ENCODE results near the gene NEIL3.

NEIL3 gene

GRCh38 chr4:177285953-177286352, 23.7 kb upstream of the NEIL3 start:
- TF ChIP-seq CTCF (IDR thresholded peaks at IDR 0.05; ENCODE audit: control extremely low read depth, extremely low read depth, low read depth, missing control alignments) = no peak
- ChIA-PET CTCF (interaction anchor here (1.0 to 1.3 kb wide), 2 partner anchors 11 to 35 kb away, joined by 4 to 5 read pairs; no protein-coding TSS in a partner anchor), POLR2A (no interaction called here)
- no peak for DNase-seq (ENCODE audit: extremely low spot score)

GRCh38 chr4:177287255-177287654, 22.4 kb upstream of the NEIL3 start:
- TF ChIP-seq CTCF (IDR thresholded peaks at IDR 0.05; ENCODE audit: control extremely low read depth, extremely low read depth, low read depth, missing control alignments) = no peak
- POLR2A ChIA-PET = no interaction called here
- CTCF ChIA-PET = no interaction called here
- DNase-seq (ENCODE audit: extremely low spot score) = no peak

DNA sequence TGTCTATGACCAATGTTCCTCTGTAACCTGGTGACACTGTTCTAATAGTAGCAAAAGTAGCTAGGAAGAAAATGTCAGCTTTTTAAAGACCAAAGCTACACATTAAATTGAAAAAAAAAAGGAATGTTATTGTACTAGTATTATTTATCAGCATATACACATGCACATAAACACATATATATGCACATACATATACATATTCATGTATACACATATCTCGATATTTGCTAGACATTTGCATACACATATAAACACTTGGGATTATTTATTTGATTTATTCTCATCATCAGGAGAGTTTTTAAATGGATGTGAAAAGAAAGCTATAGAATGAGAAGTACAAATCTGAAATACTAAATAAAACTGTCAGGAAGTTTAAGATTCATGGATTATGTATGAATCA, 21.3 kb upstream of the NEIL3 start:
- POLR2A ChIA-PET = no interaction called here
- no peak for TF ChIP-seq CTCF (IDR thresholded peaks at IDR 0.05; ENCODE audit: control extremely low read depth, extremely low read depth, low read depth, missing control alignments)
- DNase-seq (ENCODE audit: extremely low spot score) = no peak
- CTCF ChIA-PET = interaction anchor here (0.9 to 1.5 kb wide), 5 partner anchors 9 to 38 kb away, joined by 3 to 5 read pairs (median 3); no protein-coding TSS in a partner anchor

- POLR2A ChIA-PET = no interaction called here
- no peak for DNase-seq (ENCODE audit: extremely low spot score)
- CTCF ChIA-PET = interaction anchor here (1.1 to 1.7 kb wide), 3 partner anchors 13 to 17 kb away, joined by 3 to 4 read pairs (median 3); no protein-coding TSS in a partner anchor
- TF ChIP-seq CTCF (IDR thresholded peaks at IDR 0.05; ENCODE audit: control extremely low read depth, extremely low read depth, low read depth, missing control alignments) = no peak
Observed at GRCh38 chr4:177290780-177291179, 18.9 kb upstream of the NEIL3 start.

GRCh38 chr4:177292171-177292570, 17.5 kb upstream of the NEIL3 start:
- DNase-seq (ENCODE audit: extremely low spot score) = no peak
- no peak for TF ChIP-seq CTCF (IDR thresholded peaks at IDR 0.05; ENCODE audit: control extremely low read depth, extremely low read depth, low read depth, missing control alignments)
- POLR2A ChIA-PET = no interaction called here
- CTCF ChIA-PET = interaction anchor here (1.4 to 1.6 kb wide), 2 partner anchors 11 to 27 kb away, joined by 3 to 4 read pairs; no protein-coding TSS in a partner anchor

DNA sequence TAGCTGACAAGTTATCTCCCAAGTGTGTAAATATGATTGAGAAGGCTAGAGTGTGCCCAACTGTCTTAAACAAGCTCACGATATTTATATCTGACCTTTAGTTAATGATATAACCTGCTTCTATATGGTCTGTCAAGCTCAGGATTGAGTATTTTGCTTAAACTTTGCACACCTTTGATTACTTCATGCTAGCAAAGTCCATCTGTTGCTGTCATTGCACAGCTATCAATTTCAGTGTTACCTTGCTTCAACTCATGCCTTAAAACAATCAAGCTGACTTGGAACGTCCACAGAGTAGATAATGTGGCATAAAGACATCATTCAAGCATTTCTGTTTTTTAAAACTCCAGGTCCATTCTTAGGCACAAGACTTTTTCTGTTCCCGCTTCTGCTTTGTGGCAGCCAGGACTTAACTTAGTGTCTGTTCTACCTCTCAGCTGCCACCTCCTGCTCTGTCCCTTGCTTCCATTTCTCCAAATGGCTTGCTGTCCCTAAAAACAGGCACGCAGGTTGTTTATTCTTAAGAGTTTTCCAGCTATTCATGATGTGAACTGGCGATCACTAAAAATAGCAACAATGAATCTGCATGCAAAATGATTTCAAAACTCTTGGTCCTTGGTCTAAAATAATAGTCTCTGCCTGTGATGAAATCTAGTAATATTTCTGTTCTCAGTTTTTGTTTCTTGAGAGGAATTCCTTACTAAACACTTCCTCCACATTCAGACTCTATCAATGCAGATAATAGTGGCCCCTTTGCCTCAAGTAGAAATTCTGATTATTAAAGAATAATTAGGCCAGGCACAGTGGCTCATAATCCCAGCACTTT, 16.3 kb upstream of the NEIL3 start:
- ChIA-PET CTCF (interaction anchor here (2.3 kb wide), 1 partner anchor 11 kb away, joined by 8 read pairs; no protein-coding TSS in a partner anchor), POLR2A (no interaction called here)
- no peak for TF ChIP-seq CTCF (IDR thresholded peaks at IDR 0.05; ENCODE audit: control extremely low read depth, extremely low read depth, low read depth, missing control alignments)
- DNase-seq (ENCODE audit: extremely low spot score) = no peak

All from GM10248 (cell line).